ENCODE data around the gene PIK3CA.

DNA sequence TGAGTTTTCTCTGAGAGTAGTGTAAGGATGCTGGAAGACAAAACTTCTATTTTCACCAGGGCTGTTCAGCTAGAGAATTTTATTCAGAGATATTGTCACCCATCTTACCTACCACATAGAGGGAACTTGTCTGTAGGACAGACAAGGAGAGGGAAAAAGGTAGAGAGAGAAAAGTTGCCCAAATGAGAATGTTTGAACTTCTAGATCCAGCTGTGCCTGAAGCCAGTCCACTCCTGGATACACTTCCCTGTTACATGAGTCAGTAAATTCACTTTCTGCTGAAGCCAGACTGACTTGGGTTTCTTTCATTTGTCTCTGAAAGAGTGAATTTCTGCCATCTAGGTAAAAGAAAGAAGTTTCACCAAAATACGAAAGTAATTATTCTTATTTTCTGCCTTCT, 130.0 kb downstream of the PIK3CA start:
- TF ChIP-seq, protein P1, sequence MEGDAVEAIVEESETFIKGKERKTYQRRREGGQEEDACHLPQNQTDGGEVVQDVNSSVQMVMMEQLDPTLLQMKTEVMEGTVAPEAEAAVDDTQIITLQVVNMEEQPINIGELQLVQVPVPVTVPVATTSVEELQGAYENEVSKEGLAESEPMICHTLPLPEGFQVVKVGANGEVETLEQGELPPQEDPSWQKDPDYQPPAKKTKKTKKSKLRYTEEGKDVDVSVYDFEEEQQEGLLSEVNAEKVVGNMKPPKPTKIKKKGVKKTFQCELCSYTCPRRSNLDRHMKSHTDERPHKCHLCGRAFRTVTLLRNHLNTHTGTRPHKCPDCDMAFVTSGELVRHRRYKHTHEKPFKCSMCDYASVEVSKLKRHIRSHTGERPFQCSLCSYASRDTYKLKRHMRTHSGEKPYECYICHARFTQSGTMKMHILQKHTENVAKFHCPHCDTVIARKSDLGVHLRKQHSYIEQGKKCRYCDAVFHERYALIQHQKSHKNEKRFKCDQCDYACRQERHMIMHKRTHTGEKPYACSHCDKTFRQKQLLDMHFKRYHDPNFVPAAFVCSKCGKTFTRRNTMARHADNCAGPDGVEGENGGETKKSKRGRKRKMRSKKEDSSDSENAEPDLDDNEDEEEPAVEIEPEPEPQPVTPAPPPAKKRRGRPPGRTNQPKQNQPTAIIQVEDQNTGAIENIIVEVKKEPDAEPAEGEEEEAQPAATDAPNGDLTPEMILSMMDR (IDR thresholded peaks at IDR 0.05 in 2 of 3, conservative IDR thresholded peaks at IDR 0.05 in 1 of 3; ENCODE audit: control insufficient read depth in 2 of 3, extremely low read depth in 1 of 3, insufficient read depth in 1 of 3, low read depth in 3 of 3, low read length in 3 of 3): no peak
- TF ChIP-seq HDGF (IDR thresholded peaks at IDR 0.05) (no peak), POLR2A (IDR thresholded peaks at IDR 0.05; ENCODE audit: low read depth, low read length) (no peak)

Data from GM12878 (cell line).